Esophagus squamous epithelium (tissue), 4 donors: ENCODE results near the gene NHSL1.

ENCODE experiments used
- CTCF ChIP-seq, 6 experiments: fragments of 450-650 bp in 4 of 6; fragments of 200-600 bp in 2 of 6; sonication (generic) in 2 of 6; IDR thresholded peaks; one replicate each; pipeline ENCODE4 v1.5.1; 2016 to 2019; ENCODE audit warnings: antibody characterized with exemption in 6 of 6, mild to moderate bottlenecking in 4 of 6, moderate library complexity in 4 of 6
- POLR2A ChIP-seq, 4 donors: fragments of 450-650 bp; IDR thresholded peaks; one replicate each; pipeline ENCODE4 v1.6.1; 2017; ENCODE audit warnings: antibody characterized with exemption in 4 of 4, mild to moderate bottlenecking in 4 of 4, moderate library complexity in 3 of 4

GRCh38 chr6:138401960-138402837 is 97.1 kb downstream of the NHSL1 start:
- TF ChIP-seq CTCF (IDR thresholded peaks at IDR 0.05) (no peak), POLR2A (IDR thresholded peaks at IDR 0.05) (no peak)
